IMR-90 (cell line): ENCODE results near the gene USP20. TPM values are rescaled to one million over a fixed set of nuclear protein-coding genes. Genes with fewer than 3 reads are reported as not detected.

Source experiments
- polyA plus RNA-seq, 3 experiments: library from polyadenylated mRNA; depleted of rRNA; stranded (reverse); fragments of >200 nt; gene quantifications; 2 replicates each; pipeline ENCODE4 v1.2.3, GENCODE V29; 2012; ENCODE audit warnings: low replicate concordance in 1 of 3
- total RNA-seq: library from RNA; depleted of rRNA; stranded (reverse); fragments of >200 nt; gene quantifications from 2 replicates; pipeline ENCODE4 v1.2.3, GENCODE V29; 2012
- TF ChIP-seq, protein P1 (sequence below): fragments of 150-350 bp; IDR thresholded peaks from 2 replicates; pipeline ENCODE4 v1.6.1; 2016; ENCODE audit warnings: low read depth, mild to moderate bottlenecking, low read length, moderate library complexity, borderline replicate concordance

Gene USP20
- total and polyA plus RNA-seq, 2 of the 4 experiments (the other 2 are of a cell fraction) = 3.8 to 21.6 TPM

DNA sequence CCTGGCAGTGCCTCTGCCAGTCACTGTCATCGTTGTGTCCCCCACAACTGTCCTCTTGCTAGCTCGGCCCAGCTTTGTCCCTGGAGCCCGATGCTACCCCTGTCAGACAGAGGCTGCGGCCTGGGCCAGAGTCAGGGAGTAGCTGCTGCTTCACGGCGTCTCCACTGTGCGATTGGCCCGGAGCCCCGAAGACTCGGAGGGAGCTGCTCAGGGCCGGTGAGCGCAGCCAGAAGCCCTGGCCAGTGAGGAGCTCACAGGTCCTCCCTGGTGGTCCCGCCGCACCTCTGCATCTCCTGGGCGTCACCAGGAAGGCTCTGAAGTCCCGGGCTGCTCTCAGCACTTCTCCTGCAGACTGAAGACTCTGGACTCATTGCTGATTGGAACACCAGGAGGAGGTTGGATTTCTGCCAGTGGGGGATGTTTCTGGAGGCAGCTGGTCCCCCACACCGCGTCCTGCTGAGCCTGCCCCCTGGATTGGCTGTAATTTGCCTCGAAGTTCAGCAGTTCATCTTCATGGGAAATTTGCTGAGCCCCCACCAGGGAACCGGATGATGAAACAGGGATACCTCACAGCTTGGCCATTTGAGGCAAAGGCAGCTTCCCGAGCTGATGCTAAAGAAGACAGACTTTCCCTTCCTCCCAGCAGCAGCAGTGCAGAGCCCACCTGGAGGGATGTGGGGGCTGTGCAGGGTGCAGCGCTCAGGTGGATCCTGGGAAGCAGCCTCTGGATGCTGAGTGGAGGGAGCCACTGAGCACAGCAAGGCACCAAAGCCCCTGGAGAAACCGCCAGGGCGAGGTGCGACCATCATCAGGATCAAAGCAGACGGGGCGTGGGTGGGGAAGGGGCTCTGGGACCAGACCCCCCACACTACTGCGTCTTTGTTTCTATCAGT lies 45.6 kb downstream of the USP20 start (continued):
- TF ChIP-seq, protein P1, sequence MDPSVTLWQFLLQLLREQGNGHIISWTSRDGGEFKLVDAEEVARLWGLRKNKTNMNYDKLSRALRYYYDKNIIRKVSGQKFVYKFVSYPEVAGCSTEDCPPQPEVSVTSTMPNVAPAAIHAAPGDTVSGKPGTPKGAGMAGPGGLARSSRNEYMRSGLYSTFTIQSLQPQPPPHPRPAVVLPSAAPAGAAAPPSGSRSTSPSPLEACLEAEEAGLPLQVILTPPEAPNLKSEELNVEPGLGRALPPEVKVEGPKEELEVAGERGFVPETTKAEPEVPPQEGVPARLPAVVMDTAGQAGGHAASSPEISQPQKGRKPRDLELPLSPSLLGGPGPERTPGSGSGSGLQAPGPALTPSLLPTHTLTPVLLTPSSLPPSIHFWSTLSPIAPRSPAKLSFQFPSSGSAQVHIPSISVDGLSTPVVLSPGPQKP = no peak
